HG03457 (cell line): ENCODE data around the gene B4GALNT2.
"Not testable (repeated sequence)": the region's sequence is repeated elsewhere in the genome, so short reads cannot be mapped to it uniquely, and the experiment has no call there.

Source experiments
- ATAC-seq: cut with Tn5 transposase; IDR thresholded peaks from one replicate; pipeline ENCODE4 v1.9.1; 2021; ENCODE audit warnings: moderate number of reproducible peaks; ENCODE audit not compliant: unreplicated experiment

B4GALNT2 gene, protein sequence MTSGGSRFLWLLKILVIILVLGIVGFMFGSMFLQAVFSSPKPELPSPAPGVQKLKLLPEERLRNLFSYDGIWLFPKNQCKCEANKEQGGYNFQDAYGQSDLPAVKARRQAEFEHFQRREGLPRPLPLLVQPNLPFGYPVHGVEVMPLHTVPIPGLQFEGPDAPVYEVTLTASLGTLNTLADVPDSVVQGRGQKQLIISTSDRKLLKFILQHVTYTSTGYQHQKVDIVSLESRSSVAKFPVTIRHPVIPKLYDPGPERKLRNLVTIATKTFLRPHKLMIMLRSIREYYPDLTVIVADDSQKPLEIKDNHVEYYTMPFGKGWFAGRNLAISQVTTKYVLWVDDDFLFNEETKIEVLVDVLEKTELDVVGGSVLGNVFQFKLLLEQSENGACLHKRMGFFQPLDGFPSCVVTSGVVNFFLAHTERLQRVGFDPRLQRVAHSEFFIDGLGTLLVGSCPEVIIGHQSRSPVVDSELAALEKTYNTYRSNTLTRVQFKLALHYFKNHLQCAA

DNA sequence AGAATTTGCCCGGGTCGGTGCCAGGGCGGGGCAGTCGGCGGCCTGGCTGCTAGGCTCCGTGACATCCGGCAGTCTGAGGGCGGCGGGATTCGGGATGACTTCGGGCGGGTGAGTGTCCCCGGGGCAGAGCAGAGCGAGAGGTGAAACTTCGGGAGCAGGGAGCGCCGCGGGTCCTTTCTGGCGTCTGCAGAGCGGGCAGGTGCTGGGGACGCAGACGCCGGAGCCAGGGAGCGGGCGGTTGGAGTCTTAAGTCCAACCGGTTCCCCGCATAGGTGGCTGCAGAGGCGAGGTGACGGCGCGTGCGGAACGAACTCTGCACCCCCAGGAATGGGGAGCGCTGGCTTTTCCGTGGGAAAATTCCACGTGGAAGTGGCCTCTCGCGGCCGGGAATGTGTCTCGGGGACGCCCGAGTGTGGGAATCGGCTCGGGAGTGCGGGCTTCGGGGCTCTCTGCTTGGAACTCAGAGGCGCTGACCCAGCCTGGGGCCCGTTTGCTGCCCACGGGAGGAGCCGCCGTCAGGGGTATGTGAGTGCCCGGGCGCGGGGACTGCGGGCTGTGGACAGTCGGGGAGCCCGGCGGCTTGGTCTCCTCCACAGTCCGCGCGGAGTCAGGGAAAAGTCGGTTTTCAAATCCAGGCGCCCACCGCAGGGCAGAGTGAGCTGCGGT, at the start of gene B4GALNT2:
TSS of gene B4GALNT2 (plus strand) at position 71 of the 666 bp plus-strand sequence. CDS start at position 95, 24 bp downstream.
- no peak for ATAC-seq

DNA sequence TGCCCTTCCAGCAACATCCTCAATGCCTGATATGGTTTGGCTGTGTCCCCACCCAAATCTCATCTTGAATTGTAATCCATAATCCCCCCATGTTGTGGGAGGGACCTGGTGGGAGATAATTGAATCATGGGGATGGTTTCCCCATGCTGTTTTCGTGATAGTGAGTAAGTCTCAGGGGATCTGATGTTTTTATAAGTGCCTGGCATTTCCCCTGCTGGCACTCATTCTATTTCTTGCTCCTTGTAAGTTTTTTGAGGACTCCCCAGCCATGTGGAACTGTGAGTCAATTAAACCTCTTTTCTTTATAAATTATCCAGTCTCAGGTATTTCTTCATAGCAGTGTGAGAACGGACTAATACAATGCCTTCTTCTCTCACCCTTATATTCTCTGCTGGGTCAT, 47.5 kb upstream of the B4GALNT2 start:
- ATAC-seq: not testable (repeated sequence)

DNA sequence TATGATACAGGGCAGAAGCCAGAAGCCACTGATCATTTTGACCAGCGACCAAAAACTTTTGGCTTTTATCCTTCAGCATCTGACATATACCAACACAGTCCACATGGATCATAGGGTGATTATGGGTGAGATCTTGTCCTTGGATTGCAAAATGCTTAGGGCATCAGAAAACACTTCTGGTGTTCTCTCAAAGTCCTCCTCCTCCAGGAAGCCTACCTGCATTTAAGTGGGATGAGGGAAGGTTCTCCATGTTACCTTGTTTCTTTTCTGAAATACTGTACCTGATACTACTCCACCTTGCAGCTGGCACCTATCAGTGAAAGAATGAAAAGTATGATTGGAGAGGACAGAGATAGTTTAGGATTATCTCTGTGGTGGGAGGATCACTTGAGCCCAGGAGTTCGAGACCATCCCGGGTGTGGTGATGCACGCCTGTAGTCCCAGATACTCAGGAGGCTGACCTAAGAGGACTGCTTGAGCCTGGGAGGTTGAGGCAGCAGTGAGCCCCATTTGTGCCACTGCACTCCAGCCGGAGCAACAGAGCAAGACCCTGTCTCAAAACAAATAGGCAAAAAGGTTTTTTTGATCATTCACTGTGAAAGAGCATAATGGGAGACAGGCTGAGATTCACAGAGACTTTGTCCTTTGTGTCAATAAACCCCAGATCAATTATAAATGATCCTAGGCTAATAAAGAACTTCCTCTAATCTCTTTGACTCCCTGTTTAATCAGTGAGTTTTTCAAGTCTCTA, 46.8 kb upstream of the B4GALNT2 start:
- no peak for ATAC-seq

DNA sequence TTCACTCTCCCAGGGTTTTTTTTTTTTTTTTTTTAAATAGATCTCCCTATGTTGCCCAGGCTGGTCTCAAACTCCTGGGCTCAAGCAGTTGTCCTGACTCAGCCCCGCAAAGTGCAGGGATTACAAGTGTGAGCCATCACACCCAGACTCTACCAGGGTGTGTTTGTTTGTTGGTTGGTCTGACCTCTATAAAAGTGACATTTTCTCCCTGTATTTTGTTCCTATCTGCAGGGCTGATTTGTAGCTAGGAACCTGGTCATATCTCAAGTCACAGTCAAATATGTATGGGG, 46.3 kb upstream of the B4GALNT2 start:
- no peak for ATAC-seq

DNA sequence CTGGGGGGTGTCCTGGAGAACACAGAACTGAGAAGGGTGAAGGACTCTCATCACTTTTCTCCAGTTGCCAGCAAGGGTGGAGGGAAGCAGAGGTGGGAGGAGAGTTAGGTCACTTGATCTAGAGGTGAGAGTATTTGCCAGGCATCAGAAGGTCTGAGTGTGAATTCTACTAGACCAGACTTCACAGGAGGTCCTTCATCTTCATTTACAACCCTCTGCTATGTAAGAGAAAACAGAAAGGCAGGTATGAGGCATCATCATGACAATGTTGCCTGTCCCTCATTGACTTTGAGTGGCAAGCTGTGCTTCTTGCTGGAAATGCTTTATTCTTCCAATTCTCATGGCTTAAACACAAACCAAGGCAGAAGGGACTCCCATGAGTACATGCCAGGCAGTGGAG, 45.9 kb upstream of the B4GALNT2 start:
- no peak for ATAC-seq

DNA sequence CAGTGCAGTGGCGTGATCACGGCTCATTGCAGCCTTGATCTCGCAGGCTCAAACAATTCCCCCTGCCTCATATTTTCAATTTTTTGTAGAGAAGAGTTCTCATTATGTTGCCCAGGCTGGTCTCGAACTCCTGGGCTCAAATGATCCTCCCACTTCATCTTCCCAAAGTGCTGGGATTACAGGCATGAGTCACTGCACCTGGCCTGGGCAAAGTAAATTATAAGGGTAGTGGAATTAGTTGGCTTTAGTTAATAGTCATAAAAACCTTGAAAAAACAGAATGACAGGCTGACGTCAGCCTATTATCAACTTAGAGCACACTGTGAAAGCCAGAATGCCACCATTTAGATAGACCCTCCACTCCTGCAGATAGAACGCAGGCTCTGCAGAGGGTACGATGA, 43.5 kb upstream of the B4GALNT2 start:
- no peak for ATAC-seq

DNA sequence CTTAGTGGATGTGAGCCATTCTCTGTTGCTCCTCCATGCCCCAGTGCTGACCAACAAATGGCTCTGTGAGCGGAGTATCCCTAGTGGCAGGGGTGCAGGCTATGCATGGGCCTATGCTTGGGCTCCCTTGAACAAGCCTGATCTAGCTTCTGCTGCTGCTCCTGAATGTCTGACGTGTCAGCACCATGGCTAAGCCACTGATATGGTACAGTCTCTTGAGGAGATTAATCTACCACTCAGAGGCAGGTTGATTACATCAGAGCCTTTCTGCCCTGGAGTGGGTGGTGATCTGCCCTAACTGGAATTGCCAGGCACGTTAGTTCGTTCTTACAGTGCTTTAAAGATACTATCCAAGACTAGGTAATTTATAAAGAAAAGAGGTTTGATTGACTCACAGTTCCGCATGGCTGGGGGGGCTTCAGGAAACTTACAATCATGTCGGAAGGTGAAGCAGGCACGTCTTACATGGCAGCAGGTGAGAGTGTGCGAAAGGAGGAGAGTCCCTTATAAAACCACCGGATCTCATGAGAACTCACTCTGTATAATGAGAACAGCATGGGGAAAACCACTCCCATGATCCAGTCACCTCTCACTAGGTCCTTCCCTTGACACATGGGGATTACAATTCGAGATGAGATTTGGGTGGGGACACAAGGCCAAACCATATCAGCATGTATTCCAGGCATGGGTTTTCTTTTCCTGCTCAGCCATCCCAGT, 41.5 kb upstream of the B4GALNT2 start:
- no peak for ATAC-seq

DNA sequence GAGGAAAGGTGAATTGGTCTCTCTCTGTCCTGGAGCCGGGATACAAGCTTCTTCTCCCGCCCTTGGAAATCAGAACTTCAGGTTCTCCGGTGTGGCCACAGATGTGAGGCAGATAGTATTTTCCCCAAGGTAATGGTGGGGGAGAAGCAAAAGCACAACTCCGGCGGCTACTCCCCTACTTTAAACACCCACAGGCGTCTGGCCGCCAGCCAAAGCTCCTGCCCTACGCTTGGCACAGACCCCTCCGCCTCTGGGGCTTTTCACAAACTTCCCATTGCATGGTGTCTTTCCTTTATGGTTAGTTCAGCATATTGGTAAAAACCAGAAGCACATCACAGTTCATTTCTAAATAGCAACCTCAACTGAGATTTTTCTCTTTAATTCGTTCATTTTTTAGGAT, 39.4 kb upstream of the B4GALNT2 start:
- no peak for ATAC-seq

DNA sequence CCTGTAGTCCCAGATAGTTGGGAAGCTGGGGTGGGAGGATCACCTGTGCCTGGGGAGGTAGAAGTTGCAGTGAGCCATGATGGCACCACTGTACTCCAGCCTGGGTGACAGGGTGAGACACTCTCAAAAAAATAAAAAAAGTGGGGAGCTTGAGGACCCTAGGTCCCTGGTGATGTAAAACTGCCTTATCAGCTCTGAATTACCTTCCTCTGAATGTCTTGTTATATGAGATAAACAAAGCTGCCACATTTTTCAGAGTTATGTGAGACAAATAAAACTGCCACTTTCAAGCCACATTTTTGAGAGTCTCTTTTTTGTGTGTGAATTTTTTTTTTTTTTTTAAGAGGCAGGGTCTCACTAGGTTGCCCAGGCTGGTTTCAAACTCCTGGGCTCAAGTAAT, 32.0 kb upstream of the B4GALNT2 start:
- no peak for ATAC-seq

DNA sequence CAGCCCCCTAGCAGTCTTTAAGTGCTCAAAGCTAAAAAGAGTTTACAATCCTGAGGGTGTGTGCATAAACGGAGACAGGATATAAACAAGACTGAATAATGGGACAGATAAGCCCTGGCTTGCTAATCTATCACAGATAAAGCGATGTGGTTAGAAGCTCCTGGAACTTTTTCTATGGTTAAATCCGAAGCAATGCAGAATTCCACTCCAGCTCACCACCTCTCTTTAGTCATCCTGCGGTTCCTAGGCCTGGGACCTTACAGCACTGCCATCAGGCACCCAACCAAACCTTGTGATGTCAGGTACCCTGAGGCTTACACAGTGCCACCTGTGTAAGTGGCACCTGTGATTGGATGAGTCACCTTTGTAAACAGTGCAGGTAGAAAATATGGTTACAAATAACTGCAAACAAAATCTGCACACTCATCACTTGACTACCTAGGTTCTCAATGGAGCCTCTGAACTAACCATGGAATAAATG, 31.5 kb upstream of the B4GALNT2 start:
- ATAC-seq: no peak

DNA sequence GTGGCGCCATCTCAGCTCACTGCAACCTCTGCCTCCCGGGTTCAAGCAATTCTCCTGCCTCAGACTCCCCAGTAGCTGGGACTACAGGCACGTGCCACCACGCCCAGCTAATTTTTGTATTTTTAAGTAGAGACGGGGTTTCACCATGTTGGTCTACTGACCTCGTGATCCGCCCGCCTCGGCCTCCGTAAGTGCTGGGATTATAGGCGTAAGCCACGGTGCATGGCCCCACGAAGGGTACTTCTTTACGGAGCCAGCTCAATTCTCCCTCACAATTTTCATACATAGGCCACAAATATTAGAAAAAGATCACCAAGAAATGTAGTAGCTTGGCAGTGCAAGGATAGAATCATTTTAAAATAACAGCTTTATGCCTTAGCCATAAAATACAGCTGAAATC, 29.2 kb upstream of the B4GALNT2 start:
- ATAC-seq: not testable (repeated sequence)

DNA sequence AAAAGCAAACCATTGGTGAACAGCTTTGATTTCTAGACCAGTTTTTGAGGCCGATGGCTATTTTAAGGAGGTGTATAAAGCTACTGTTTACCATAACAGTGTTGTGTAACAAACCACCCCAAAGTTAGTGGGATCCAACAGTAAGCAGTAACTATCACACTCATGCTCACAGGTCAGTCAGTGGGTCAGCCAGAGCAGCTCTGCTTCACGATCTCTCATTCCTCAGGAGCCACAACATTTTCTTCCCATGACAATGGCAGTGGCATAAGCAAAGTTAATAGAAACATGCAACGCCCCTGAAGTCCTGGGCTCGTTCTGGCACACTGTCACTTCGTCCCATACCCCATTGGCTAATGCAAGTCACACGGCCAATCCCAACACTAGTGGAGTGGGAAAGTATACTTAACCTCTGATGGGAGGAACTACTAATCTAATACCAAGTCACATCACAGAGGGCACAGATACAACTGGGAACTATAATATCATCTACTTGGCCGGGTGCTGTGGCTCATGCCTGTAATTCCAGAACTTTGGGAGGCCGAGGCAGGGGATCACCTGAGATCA, 28.0 kb upstream of the B4GALNT2 start:
- no peak for ATAC-seq

DNA sequence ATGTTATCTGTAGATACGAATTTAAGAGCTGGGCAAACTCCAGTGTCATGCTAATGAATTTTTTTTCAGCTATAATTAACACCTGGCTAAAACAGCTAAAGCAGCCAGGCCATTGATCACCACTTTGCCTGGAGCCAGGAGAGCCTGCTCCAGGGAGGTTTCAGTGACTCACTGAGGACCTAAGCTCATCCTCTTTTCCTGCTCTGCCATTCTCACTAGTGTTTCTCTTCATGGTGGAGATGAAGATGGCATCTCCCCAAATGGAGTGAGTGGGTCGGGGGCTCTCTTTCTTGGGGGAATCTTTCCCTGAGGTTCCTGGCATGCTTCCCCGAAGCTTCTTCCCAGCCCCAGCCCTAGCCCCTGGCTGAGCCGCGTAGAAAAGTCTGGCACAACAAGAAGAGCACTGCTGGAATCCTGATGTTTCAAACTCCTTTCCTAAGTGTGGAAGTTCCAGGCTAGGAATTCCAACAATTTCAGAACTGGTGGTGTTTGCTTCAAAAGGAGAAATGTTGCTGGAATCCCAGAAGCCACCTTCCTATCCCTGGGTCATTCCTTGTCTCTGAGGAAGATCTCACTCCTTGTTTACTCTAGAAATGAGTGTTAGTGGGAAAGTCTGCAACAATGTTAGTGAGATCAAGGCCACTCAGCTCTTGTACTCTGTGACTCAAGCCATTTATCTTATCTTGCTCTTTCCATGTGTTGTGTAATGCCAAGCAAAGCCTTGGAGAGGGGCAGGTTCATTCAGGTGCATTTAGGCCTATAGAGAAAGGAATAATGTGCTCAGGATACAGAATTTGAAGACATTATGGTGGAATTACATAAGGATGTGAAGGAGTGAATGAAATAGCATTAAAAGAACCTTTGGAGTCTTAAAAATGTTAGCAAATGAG, 26.0 kb upstream of the B4GALNT2 start:
- ATAC-seq: no peak

DNA sequence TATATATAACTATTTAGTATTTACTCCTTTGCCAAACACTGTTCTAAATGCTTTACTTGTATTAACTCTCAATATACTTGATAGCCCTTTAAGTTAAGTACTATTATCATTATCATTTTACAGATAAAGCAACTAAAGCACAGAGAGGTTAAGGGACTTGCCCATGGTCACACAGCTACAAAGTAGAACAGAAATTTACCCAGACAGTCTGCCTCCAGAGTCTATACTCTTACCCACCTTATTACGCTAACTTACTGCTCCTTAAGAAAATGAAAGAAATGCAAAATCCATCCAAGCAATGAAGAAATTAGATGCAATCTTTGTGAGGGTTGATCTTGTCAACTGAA, 25.4 kb upstream of the B4GALNT2 start:
- ATAC-seq: no peak

DNA sequence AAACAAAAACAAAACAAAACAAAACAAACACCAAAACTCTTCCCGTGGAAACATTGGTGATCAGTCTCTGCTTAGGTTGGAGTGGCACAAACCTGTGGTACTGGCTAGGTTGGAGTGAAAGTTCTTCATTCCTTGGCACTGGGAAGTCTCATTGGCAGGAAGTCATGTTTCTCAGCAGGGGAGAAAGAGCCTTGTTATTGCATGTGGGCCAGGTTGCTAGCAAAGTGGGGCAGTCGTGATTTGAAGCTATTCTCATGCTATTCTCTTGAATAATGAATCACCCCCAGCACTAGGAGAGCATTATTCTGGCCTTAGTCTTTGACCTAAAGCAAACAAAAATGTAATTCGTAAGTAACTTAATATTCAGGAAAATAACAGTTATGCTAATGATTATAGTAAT, 24.3 kb upstream of the B4GALNT2 start:
- ATAC-seq: no peak

DNA sequence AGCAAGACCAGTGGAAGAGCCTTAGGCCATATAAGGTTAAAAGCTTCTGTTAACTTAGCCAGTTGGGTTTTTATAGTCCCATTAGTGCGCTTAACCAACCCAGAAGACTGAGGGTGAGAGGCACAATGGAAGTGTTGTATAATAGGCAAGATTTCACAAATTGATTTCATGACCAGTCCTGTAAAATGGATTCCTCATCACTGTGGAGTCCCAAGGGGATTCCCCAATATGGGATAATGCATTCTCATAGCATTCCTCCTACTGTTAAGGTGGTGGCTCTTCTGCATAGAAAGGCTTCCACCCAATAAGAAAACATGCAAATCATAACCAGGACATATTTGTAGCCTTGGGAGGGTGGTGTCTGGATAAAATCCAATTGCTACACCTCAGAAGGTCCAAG, 22.1 kb upstream of the B4GALNT2 start:
- ATAC-seq: no peak

DNA sequence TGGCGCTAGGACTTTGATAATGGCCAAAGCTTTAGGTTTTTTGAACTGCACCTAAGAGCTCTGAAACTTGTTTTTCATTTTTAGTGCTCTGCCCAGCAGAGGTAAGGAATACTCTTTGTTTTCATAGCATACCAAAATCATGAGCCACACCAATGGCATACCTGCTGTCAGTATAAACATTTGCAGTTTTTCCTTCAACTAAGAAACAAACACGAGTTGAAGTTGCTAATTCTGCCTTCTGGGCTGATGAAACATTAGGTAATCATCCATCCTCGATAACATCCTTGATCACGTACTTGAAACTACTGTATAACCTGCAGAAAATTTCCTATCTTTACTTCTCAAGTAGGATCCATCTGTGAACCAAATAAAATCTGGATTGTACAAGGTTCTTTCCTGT, 20.6 kb upstream of the B4GALNT2 start:
- ATAC-seq: no peak

DNA sequence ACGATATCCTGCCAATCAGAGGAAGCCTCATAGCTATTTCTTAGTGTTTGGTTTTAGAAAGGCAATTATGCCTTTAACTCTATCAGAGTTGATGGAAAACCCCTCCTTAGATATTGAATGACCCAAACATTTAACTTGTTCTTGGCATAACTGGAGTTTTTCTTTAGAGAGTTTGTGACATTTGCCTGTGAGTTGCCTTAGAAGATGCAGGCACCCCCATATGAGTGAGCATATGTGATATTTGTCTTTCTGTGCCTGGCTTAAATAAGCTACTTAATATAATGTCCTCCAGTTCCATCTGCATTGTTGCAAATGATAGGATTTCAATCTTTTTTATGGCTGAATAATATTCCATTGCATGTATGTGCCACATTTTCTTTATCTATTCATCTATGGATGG, 19.6 kb upstream of the B4GALNT2 start:
- ATAC-seq: no peak

DNA sequence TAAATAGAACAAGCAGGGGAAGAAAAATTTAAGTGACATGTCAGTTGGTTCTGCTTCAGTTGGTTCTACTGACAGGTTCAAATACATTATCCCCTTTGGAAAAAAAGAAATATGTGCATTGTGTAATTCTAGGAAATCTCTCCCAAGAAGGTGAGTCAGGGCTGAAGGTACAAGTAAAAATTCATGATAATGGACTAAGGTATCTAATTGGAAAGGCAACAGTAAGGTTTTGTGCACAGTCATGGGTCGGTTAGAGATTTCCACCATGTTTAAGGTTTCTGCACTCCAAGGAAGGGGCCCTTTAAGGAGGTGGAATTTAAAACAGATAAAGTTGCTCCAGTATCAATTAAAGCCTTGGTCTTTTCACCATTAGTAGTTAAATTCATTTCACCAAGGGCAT, 17.9 kb upstream of the B4GALNT2 start:
- ATAC-seq: no peak
